HG03060 (cell line): ENCODE data around the gene ZNF677.
"Not testable (repeated sequence)": the region's sequence is repeated elsewhere in the genome, so short reads cannot be mapped to it uniquely, and the experiment has no call there.

Source experiments
- ATAC-seq: cut with Tn5 transposase; IDR thresholded peaks from one replicate; pipeline ENCODE4 v1.9.1; 2021; ENCODE audit warnings: low read depth, moderate number of reproducible peaks; ENCODE audit not compliant: unreplicated experiment

ZNF677 gene

GRCh38 chr19:53195265-53195903 is 59.3 kb downstream of the ZNF677 start:
- no peak for ATAC-seq

GRCh38 chr19:53193535-53194222 is 61.0 kb downstream of the ZNF677 start:
- ATAC-seq, result no peak

GRCh38 chr19:53192771-53193534 is 61.7 kb downstream of the ZNF677 start, which contains the start of gene ZNF665:
TSS of gene ZNF665 (minus strand) at chr19:53193358. CDS start at chr19:53182898, 10,460 bp downstream.
- no peak for ATAC-seq

- no peak for ATAC-seq
These were observed 64.4 kb downstream of the ZNF677 start for GRCh38 chr19:53190253-53190652.

GRCh38 chr19:53189691-53190198 is 64.9 kb downstream of the ZNF677 start:
- not testable (repeated sequence) for ATAC-seq
